Erythroblast (primary cell): ENCODE data around the gene SLC2A6.

Source experiments
- GATA1 ChIP-seq: IDR thresholded peaks from 2 replicates; pipeline ENCODE4 v1.6.1; 2011; ENCODE audit warnings: low read depth, mild to moderate bottlenecking, control low read depth, low read length, moderate library complexity
- POLR2A ChIP-seq: IDR thresholded peaks from 2 replicates; pipeline ENCODE4 v1.6.1; 2011; ENCODE audit warnings: mild to moderate bottlenecking, low read length

- TF ChIP-seq POLR2A = no peak
- TF ChIP-seq GATA1 = no peak
These were observed 12.2 kb upstream of the SLC2A6 start for GRCh38 chr9:133490865-133491655.
